ENCODE measurements around the gene CASKIN2. TPM values are rescaled to one million over a fixed set of nuclear protein-coding genes. Genes with fewer than 3 reads are reported as not detected.
A peak's percentile ranks its signal among the peaks of the same experiment; 100 is the strongest.

Gene CASKIN2
- polyA plus RNA-seq, 4 donors, result 33.6 to 35.2 (median 34.0) TPM

- no peak for DNase-seq (ENCODE audit: low read depth in 4 of 4, low spot score in 3 of 4)
These were observed 31.8 kb upstream of the CASKIN2 start for GRCh38 chr17:75547091-75547490.

- DNase-seq (ENCODE audit: low read depth in 4 of 4, low spot score in 3 of 4), result no peak
These were observed 30.8 kb upstream of the CASKIN2 start for GRCh38 chr17:75546181-75546580.

- DNase-seq (ENCODE audit: low read depth in 4 of 4, low spot score in 3 of 4), result no peak
These were observed 28.9 kb upstream of the CASKIN2 start for GRCh38 chr17:75544250-75544649.

- no peak for DNase-seq (ENCODE audit: low read depth in 4 of 4, low spot score in 3 of 4)
These were observed 27.5 kb upstream of the CASKIN2 start for GRCh38 chr17:75542728-75543336.

GRCh38 chr17:75542229-75542628, 26.9 kb upstream of the CASKIN2 start:
- no peak for DNase-seq (ENCODE audit: low read depth in 4 of 4, low spot score in 3 of 4)

- no peak for DNase-seq (ENCODE audit: low read depth in 4 of 4, low spot score in 3 of 4)
These were observed 25.7 kb upstream of the CASKIN2 start for GRCh38 chr17:75540923-75541503.

- no peak for DNase-seq (ENCODE audit: low read depth in 4 of 4, low spot score in 3 of 4)
These were observed 24.8 kb upstream of the CASKIN2 start for GRCh38 chr17:75539967-75540729.

- no peak for DNase-seq (ENCODE audit: low read depth in 4 of 4, low spot score in 3 of 4)
These were observed 21.0 kb upstream of the CASKIN2 start for GRCh38 chr17:75536366-75536765.

- DNase-seq (ENCODE audit: low read depth in 4 of 4, low spot score in 3 of 4), result no peak
These were observed 20.5 kb upstream of the CASKIN2 start for GRCh38 chr17:75535871-75536270.

- no peak for DNase-seq (ENCODE audit: low read depth in 4 of 4, low spot score in 3 of 4)
These were observed 19.8 kb upstream of the CASKIN2 start for GRCh38 chr17:75535119-75535537.

GRCh38 chr17:75531721-75532072, 16.4 kb upstream of the CASKIN2 start:
- no peak for DNase-seq (ENCODE audit: low read depth in 4 of 4, low spot score in 3 of 4)

- DNase-seq (ENCODE audit: low read depth in 4 of 4, low spot score in 3 of 4), result no peak
These were observed 15.7 kb upstream of the CASKIN2 start for GRCh38 chr17:75530837-75531720.

GRCh38 chr17:75526555-75527270, 11.4 kb upstream of the CASKIN2 start:
- no peak for DNase-seq (ENCODE audit: low read depth in 4 of 4, low spot score in 3 of 4)

- no peak for DNase-seq (ENCODE audit: low read depth in 4 of 4, low spot score in 3 of 4)
These were observed 10.6 kb upstream of the CASKIN2 start for GRCh38 chr17:75525806-75526554.

- DNase-seq (ENCODE audit: low read depth in 4 of 4, low spot score in 3 of 4), result peak in 3 of 4 donors; percentile 76 to 79 (median 76)
These were observed 9.9 kb upstream of the CASKIN2 start, which contains the start of gene LLGL2 for GRCh38 chr17:75524970-75525805. Gene LLGL2 (plus strand): TSS chr17:75525697. CDS start chr17:75543427, 17,730 bp downstream.

GRCh38 chr17:75524269-75524969, 9.1 kb upstream of the CASKIN2 start:
- no peak for DNase-seq (ENCODE audit: low read depth in 4 of 4, low spot score in 3 of 4)

- no peak for DNase-seq (ENCODE audit: low read depth in 4 of 4, low spot score in 3 of 4)
These were observed 8.3 kb upstream of the CASKIN2 start for GRCh38 chr17:75523647-75524046.
